GM21825 (cell line): ENCODE results near the gene TMEM179.

Experiments
- ATAC-seq: cut with Tn5 transposase; IDR thresholded peaks from one replicate; pipeline ENCODE4 v1.9.1; 2021; ENCODE audit warnings: mild to moderate bottlenecking, moderate library complexity; ENCODE audit not compliant: unreplicated experiment

The TMEM179 gene

GRCh38 chr14:104547310-104547997 is 57.1 kb downstream of the TMEM179 start:
- ATAC-seq, result no peak

DNA sequence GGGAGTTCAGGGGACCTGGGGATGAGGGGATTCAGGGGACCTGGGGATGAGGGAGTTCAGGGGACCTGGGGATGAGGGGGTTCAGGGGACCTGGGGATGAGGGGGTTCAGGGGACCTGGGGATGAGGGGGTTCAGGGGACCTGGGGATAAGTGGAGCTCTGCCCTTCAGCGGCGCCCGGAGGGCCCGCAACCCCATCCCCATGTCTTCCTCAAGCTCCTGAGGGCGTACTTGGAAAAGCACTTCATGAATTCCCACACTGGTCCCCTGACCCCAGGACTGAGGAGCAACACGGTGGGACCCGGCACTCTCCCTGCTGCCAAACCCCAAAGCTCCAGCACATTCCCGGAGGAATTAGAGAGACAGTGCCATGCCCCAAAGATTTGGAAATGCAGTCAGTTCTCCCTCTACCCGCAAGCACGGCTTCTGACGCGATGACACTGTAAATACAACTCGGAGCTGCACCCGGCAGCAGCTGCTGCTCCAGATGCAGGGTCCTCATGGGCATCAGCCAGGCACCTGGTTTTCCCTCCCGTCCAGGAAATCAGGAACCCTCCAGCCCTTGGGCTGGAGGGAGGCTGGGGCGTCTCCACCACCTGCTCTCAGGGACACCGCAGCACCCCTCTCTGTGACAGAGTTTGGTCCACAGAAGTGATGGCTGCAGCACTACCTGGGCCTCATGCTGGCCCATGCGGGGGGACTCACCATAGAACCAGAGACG is 57.8 kb downstream of the TMEM179 start:
- ATAC-seq, result no peak

DNA sequence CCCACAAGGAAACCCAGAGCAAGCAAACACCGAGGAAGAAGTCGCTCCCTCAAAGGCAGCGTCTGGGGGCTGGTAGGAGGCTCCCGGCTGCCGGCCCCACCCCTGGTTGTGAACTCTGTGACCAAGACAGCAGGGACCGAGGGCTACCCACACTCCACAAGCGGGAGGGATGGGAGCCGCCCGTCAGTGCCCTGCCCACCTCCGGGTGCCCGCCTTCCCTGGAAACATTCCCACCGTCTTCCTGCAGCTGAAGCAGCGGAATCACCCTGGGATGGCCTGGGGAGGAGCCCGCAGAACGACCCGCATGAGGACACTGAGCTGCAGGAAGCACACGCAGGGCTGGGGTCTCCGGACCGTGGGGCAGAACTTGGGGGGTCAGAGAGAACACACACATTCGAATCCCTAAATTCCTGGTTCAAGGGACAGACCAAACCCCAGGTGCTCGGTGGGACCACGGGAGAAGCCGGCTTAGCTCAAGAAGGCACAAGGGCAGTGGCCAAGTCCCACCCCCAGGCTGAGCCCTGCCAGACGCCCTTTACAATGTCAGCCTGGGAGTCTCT is 58.5 kb downstream of the TMEM179 start:
- no peak for ATAC-seq

DNA sequence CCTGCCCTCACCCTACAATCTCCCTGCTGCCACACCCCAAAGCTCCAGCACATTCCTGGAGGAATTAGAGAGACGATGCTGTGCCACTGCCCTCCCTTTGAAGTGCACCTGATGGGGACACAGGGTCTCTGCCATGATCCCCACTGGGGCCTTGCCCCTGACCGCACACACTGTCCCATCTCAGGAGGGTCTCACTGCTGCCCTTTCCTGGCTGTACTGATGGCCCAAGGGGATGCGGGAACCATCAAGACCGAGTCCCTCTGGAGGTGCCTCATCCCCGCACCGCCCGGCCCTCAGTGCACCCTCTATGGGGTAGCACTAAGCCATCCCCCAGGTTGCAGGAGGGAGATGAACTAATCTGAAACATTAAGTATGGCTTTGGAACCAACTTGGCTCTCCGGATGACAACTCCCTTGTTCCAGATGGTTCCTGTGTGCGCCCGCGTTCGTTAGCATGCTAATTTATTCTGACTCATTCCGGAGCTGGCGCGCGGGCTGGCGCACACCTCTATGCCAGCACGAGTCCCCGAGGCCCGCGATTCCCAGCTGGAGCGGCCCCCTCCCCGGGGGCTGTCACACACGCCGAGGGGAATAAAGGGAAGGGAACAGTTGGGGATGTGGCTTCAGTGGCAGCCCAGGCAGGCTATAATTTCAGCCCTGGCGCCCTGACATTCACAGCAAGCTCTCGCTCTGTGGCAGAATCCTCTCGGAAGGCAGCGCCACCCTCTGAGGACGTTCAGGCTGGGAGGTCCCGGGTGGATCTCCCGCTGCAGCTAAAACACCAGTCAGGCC is 59.2 kb downstream of the TMEM179 start:
- no peak for ATAC-seq

GRCh38 chr14:104544362-104544961 is 60.1 kb downstream of the TMEM179 start:
- ATAC-seq, result no peak

- ATAC-seq, result no peak
Observed at GRCh38 chr14:104542871-104543830, 61.4 kb downstream of the TMEM179 start.

DNA sequence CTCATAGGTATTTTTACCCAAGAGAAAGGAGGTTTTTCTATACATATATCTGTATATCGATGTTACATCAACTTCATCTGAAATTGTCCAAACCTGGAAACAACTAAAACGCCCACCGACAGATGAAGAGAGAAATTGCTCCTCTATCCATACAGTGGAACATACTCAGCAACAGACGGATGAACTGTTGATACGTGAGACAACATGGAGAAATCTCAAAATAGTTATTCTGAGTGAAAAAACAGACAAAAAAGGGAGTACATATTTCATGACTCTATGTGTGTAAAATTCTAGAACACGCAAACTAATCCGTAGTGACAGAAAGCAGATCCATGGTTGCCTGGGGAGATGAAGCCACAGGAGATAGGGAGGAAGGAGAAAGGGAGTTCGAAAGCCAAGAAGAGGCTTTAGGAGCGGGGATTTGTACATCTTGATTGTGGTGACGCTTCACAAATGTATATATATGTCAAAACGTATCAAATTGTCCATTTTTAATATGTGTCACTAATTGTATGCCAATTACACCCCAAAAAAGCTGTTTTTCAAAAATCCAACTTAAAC is 62.6 kb downstream of the TMEM179 start:
- ATAC-seq, result no peak
